ENCODE data around the gene CCDC7.
"Not testable (repeated sequence)": the region's sequence is repeated elsewhere in the genome, so short reads cannot be mapped to it uniquely, and the experiment has no call there.

CCDC7 gene

DNA sequence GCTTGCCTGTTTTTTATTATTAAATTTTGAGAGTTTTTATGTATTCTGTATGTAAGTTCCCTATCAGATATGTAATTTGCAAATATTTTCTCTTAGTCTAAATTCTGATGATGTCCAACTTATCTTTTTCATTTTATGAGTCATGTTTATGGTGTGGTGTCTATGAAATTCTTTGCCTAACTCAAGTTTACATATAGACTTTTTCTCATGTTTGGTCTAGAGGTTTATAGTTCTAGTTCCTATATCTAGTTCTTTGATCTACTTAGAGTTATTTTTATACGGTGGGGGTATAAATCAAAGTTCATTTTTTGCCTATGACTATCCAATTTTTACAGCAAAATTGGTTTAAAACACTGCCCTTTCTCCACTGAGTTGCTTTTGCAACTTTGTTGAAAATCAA, 26.3 kb upstream of the CCDC7 start:
- peaks cover under 1% of the 10 kb centered on the region for H3K4me1 Mint-ChIP-seq (ENCODE audit: low read depth)

DNA sequence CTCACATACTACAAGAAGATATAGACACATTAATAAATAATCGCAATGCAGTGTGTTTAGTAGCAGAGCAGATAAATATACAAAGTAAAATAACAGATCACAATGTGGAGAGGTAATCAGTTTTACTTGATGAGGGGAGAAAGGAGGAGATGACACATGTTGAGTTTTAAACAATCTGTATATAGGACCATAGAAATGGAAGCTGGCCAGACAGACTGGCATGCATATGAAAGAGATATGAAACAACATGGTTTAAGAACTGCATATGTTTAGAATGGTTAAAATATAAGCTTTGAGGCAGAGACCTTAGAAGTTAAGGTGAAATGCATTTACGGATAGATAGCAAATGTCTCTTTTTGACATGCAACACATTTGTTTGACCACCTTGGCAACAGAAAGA, 19.8 kb upstream of the CCDC7 start:
- Mint-ChIP-seq H3K27me3 (no peaks in the 10 kb centered on the region), H3K36me3 (ENCODE audit: low read depth) (no peaks in the 10 kb centered on the region), H3K9me3 (peaks cover 12% of the 10 kb centered on the region), H3K27ac (no peak overlapping the region), H3K4me3 (no peak overlapping the region), H3K4me1 (ENCODE audit: low read depth) (no peaks in the 10 kb centered on the region)
- DNase-seq, result no peak

More for the DNA sequence above, 26.3 kb upstream of the CCDC7 start:
- no peak for DNase-seq
- Mint-ChIP-seq H3K4me3 (no peak overlapping the region), H3K27ac (no peak overlapping the region), H3K9me3 (peaks cover 10% of the 10 kb centered on the region), H3K27me3 (no peaks in the 10 kb centered on the region), H3K36me3 (ENCODE audit: low read depth) (no peaks in the 10 kb centered on the region)

DNA sequence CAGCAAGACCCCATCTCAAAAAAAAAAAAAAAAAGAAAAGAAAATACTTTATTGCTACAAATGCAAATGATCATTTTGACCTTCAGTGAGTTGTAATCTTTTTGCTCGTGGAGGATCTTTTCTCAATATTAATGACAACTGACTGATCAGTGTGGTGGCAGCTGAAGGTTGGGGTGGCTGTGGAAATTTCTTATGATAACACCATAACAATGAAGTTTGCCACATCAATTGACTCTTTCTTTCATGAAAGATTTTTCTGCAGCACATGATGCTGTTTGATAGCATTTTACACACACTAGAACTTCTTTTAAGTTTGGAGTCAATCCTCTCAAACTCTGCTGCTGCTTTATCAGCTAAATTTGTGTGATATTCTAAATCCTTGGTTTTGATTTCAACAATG, 12.4 kb upstream of the CCDC7 start:
- peaks cover 16% of the 10 kb centered on the region for H3K4me1 Mint-ChIP-seq (ENCODE audit: low read depth)
- no peak overlapping the region for H3K4me3 Mint-ChIP-seq
- no peaks in the 10 kb centered on the region for H3K27me3 Mint-ChIP-seq
- no peaks in the 10 kb centered on the region for H3K36me3 Mint-ChIP-seq (ENCODE audit: low read depth)
- H3K9me3 Mint-ChIP-seq, result peaks cover 5% of the 10 kb centered on the region
- no peak overlapping the region for H3K27ac Mint-ChIP-seq
- no peak for DNase-seq

DNA sequence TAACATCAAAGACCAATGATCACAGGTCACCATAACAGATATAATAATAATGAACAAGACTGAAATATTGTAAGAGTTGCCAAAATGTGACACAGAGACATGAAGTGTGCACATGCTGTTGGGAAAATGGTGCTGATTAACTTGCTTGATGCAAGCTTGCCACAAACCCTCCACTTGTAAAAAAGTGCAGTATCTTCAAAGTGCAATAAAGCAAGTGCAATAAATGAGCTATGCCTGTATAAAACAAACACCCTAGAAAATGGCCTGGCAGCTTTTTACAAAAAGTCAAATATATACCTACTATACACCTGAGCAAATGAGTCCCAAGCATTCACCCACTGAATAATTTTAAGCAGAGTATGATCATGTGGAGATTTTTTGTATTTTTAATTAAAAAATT, 9.7 kb upstream of the CCDC7 start:
- H3K4me3 Mint-ChIP-seq, result no peak overlapping the region
- DNase-seq, result no peak
- no peak overlapping the region for H3K27ac Mint-ChIP-seq
- peaks cover 2% of the 10 kb centered on the region for H3K27me3 Mint-ChIP-seq
- peaks cover 3% of the 10 kb centered on the region for H3K9me3 Mint-ChIP-seq
- peaks cover 16% of the 10 kb centered on the region for H3K4me1 Mint-ChIP-seq (ENCODE audit: low read depth)
- H3K36me3 Mint-ChIP-seq (ENCODE audit: low read depth), result no peaks in the 10 kb centered on the region

DNA sequence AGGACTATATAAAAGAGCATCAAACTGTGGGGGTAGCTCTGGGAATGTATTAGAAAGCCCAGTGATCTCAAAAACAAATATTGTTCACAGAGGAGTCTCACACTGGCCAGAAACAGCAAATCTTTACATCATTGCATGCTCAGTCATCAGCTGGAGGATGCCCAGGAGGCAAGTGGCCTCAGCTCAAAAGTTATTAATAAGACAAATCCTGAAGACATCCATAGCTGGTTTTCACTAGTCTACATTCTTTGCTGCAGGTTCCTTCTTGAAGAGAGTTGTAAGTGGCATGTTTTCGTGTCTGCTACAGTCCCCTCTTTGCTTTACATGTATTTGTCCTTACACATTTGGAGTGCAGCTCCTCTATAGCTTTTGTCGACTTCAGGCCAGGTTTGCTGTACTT, 8.6 kb upstream of the CCDC7 start:
- DNase-seq, result no peak
- Mint-ChIP-seq H3K4me1 (ENCODE audit: low read depth) (peaks cover 16% of the 10 kb centered on the region), H3K4me3 (no peak overlapping the region), H3K27ac (no peak overlapping the region), H3K27me3 (peaks cover 2% of the 10 kb centered on the region), H3K36me3 (ENCODE audit: low read depth) (no peaks in the 10 kb centered on the region), H3K9me3 (no peaks in the 10 kb centered on the region)

DNA sequence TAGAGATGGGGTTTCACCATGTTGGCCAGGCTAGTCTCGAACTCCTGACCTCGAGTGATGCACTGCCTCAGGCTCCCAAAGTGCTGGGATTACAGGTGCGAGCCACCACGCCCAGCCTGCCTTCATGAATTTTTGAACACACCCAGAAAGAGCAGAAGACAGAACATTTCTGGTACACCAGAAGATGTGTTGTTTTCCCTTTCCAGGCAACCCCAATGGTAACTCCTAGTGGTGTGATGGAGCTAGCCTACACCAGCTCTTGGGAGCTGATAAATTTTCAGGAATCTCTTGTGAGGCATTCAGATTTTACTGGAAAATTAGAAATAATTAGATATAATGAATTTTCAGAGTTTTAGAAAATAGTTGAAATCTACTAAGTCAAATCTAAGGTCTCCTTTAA, 904 bp upstream of the CCDC7 start:
- no peaks in the 10 kb centered on the region for H3K27me3 Mint-ChIP-seq
- no peaks in the 10 kb centered on the region for H3K9me3 Mint-ChIP-seq
- H3K4me1 Mint-ChIP-seq (ENCODE audit: low read depth), result peaks cover 13% of the 10 kb centered on the region
- no peak for DNase-seq
- H3K27ac Mint-ChIP-seq, result peak overlapping the region; percentile 96
- peak overlapping the region; percentile 88 for H3K4me3 Mint-ChIP-seq
- H3K36me3 Mint-ChIP-seq (ENCODE audit: low read depth), result peaks cover 12% of the 10 kb centered on the region

DNA sequence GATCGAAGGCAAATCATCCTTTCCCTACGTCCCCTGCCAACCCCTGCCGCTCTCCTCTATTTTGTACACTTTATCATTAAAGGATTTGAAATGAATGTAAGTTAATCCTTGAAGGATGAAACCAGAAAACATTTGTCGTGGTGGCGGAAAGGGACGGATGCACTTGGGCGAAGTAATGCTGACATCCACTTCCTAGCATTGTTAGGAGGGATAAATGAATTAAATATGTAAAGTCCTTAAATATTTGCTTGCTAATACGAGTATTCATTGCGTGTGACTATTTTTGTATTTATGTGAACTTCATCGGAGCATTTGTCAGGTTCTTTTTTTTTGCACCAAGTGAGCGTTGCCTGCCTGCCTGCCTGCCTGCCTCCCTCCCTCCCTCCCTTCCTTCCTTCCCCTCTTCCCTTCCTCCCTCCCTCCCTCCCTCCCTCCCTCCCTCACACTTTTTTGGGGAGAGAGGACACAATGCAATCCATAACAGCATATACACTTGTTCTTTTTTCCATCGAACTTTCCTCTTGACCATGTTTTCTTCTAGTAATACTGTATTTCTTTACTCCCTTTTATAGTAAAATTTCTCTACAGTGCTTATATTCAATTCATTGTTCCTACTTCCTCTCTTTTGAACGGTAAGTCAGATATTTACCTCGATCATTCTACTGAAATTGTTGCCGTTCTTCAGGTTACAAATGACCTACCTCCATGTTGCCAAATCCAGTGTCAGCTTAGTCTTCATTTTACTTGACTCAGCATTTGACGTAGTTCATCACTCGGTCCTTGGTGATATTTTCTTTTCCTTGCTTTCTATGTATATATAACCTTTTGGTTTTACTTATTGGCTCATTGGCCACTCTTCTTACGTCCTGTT, 831 bp downstream of the CCDC7 start:
- Mint-ChIP-seq H3K27ac (peak overlapping the region; percentile 96), H3K9me3 (no peaks in the 10 kb centered on the region), H3K4me3 (peak overlapping the region; percentile 88), H3K36me3 (ENCODE audit: low read depth) (peaks cover 17% of the 10 kb centered on the region), H3K27me3 (no peaks in the 10 kb centered on the region), H3K4me1 (ENCODE audit: low read depth) (peaks cover 15% of the 10 kb centered on the region)
- no peak for DNase-seq

DNA sequence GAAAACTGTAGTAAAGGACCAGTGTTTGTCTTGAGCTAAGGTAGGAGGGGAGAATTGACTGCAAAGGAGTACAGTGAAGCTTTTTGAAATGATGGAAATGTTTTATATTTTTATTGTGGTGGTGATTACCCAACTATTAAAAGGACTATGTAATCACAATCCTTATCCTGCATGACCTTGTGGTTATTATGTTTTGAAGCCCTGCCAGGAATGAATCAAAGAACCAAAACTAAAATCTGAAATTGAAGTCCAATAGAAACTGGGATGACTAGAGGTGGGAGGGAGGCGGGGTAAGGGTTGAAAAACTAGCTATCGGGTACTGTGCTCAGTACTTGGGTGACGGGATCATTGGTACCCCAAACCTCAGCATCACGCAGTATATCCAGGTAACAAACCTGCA, 8.2 kb downstream of the CCDC7 start:
- peaks cover 61% of the 10 kb centered on the region for H3K36me3 Mint-ChIP-seq (ENCODE audit: low read depth)
- no peak for DNase-seq
- H3K27ac Mint-ChIP-seq, result no peak overlapping the region
- peaks cover 23% of the 10 kb centered on the region for H3K4me1 Mint-ChIP-seq (ENCODE audit: low read depth)
- H3K9me3 Mint-ChIP-seq, result no peaks in the 10 kb centered on the region
- H3K27me3 Mint-ChIP-seq, result no peaks in the 10 kb centered on the region
- no peak overlapping the region for H3K4me3 Mint-ChIP-seq

DNA sequence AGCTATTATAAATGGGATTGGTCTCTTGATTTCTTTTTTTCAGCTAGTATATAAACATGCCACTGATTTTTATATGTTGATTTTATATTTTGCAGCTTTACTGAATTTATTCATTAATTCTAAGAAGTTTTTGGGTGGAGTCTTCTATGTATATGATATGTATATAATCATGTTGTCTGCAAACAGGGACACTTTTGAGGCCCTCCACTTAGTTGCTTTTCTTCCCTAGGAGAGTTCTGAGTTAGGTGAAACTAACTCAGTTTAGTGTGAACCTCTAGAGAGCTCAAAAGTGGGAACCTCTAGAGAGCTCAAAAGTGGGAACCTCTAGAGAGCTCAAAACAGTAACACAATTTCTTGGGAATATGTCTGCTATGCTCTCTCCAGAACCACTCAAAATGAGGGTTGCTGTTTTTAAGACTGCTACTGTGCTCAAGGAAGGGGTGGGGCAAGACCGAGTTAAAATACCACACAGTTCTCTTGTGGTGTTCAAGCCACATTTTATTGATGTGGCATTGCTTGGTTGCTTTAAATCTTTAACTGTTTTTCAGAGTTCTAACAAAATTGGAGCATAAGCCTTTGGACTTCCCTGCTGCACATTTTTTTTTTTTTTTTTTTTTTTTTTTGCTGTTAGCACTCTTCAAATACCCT, 13.2 kb downstream of the CCDC7 start:
- Mint-ChIP-seq H3K27ac (peak overlapping the region; percentile 50), H3K27me3 (no peaks in the 10 kb centered on the region), H3K9me3 (no peaks in the 10 kb centered on the region), H3K36me3 (ENCODE audit: low read depth) (peaks cover 47% of the 10 kb centered on the region), H3K4me1 (ENCODE audit: low read depth) (peaks cover 43% of the 10 kb centered on the region), H3K4me3 (no peak overlapping the region)
- no peak for DNase-seq

DNA sequence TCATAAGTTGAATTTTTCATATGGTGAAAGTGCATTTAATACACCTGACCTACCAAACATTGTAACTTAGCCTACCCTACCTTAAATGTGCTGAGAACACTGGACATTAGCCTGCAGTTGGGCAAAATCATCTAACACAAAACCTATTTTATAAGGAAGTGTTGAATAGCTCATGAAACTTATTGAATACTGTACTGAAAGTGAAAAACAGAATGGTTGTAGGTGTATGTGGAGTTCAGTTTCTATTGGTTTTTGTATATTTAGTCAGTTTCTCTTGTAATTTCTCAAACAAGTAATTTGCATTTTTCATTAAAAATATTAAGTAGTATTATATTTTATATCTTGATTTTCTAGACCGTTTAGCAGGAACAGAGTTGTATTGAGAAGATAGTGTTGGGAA, 15.3 kb downstream of the CCDC7 start:
- Mint-ChIP-seq H3K9me3 (no peaks in the 10 kb centered on the region), H3K27ac (no peak overlapping the region), H3K4me3 (no peak overlapping the region)

DNA sequence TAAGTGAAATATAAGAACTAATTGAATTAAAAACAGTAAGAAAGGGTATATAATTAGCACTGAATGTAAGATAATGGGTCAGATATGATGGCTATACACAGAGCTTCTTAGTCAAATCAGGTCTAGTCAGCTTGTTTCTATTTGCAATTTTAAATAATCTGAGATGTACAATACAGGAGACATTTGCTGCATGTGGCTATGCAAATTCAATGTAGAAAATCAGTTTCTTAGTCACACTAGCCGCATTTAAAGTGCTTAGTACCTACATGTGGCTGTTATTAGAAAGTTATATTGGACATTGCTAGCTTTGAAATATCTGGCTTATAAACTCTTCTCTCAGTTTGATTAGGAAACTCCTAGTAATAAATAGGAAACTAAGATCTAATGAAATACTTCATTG, 25.3 kb downstream of the CCDC7 start:
- Mint-ChIP-seq H3K27ac (no peak overlapping the region), H3K9me3 (no peaks in the 10 kb centered on the region), H3K36me3 (ENCODE audit: low read depth) (peaks cover 57% of the 10 kb centered on the region), H3K27me3 (no peaks in the 10 kb centered on the region), H3K4me3 (no peak overlapping the region), H3K4me1 (ENCODE audit: low read depth) (peaks cover 4% of the 10 kb centered on the region)
- no peak for DNase-seq

More for the DNA sequence above, 15.3 kb downstream of the CCDC7 start:
- no peaks in the 10 kb centered on the region for H3K27me3 Mint-ChIP-seq
- H3K4me1 Mint-ChIP-seq (ENCODE audit: low read depth), result peaks cover 44% of the 10 kb centered on the region
- peaks cover 48% of the 10 kb centered on the region for H3K36me3 Mint-ChIP-seq (ENCODE audit: low read depth)
- no peak for DNase-seq

DNA sequence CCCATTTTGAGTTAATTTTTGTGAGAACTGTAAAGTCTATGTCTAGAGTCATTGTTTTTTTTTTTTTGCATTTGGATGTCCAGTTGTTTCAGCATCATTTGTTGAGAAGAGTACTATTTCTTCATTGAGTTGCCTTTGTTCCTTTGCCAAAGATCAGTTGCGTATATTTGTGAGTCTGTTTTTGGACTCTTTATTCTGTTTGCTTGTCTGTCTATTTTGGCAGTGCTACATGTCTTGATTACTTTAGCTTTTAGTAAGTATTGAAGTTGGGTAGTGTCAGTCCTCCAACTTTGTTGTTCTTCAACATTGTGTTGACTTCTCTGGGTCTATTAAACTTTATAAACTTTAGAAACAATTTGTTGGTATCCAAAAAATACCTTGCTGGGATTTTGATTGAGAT, 31.6 kb downstream of the CCDC7 start:
- DNase-seq, result no peak
- no peak overlapping the region for H3K4me3 Mint-ChIP-seq
- H3K36me3 Mint-ChIP-seq (ENCODE audit: low read depth), result peaks cover 77% of the 10 kb centered on the region
- H3K27me3 Mint-ChIP-seq, result no peaks in the 10 kb centered on the region
- H3K4me1 Mint-ChIP-seq (ENCODE audit: low read depth), result peaks cover 4% of the 10 kb centered on the region
- peaks cover 20% of the 10 kb centered on the region for H3K9me3 Mint-ChIP-seq
- no peak overlapping the region for H3K27ac Mint-ChIP-seq

DNA sequence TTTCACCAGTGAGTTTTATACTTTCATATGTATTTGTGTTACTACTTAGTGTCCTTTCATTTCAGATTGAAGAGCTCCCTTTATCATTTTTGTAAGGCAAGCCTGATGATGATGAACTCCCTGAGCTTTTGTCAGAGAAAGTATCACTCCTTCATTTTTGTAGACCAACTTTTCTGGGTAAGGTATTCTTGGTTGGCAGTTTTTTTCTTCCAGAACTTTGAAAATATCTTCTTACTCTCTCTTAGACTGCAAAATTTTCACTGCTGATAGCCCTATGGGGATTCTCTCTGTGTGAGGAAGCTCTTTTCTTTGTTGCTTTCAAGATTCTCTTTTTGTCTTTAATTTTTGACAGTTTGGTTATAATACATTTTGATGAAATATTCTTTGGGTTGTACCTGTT, 35.7 kb downstream of the CCDC7 start:
- peaks cover 85% of the 10 kb centered on the region for H3K36me3 Mint-ChIP-seq (ENCODE audit: low read depth)
- peaks cover 7% of the 10 kb centered on the region for H3K4me1 Mint-ChIP-seq (ENCODE audit: low read depth)
- no peak for DNase-seq
- no peak overlapping the region for H3K4me3 Mint-ChIP-seq
- H3K9me3 Mint-ChIP-seq, result peaks cover 26% of the 10 kb centered on the region
- H3K27ac Mint-ChIP-seq, result no peak overlapping the region
- no peaks in the 10 kb centered on the region for H3K27me3 Mint-ChIP-seq

DNA sequence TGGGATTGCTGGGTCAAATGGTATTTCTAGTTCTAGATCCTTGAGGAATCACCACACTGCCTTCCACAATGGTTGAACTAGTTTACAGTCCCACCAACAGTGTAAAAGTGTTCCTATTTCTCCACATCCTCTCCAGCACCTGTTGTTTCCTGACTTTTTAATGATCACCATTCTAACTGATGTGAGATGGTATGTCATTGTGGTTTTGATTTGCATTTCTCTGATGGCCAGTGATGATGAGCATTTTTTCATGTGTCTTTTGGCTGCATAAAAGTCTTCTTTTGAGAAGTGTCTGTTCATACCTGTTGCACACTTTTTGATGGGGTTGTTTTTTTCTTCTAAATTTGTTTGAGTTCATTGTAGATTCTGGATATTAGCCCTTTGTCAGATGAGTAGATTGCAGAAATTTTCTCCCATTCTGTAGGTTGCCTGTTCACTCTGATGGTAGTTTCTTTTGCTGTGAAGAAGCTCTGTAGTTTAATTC, 37.1 kb downstream of the CCDC7 start:
- H3K36me3 Mint-ChIP-seq (ENCODE audit: low read depth), result peaks cover 85% of the 10 kb centered on the region
- not testable (repeated sequence) for H3K27ac Mint-ChIP-seq; H3K27me3 Mint-ChIP-seq; H3K4me3 Mint-ChIP-seq; H3K4me1 Mint-ChIP-seq (ENCODE audit: low read depth); DNase-seq
- H3K9me3 Mint-ChIP-seq, result peaks cover 28% of the 10 kb centered on the region

DNA sequence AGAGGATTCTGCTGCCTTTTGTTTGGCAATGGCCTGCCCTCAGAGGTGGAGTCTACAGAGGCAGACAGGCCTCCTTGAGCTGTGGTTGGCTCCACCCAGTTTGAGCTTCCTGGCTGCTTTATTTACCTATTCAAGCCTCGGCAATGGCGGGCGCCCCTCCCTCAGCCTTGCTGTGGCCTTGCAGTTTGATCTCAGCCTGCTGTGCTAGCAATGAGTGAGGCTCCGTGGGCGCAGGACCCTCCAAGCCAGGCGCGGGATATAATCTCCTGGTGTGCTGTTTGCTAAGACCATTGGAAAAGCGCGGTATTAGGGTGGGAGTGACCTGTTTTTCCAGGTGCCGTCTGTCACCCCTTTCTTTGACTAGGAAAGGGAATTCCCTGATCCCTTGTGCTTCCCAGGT, 42.1 kb downstream of the CCDC7 start:
- Mint-ChIP-seq H3K36me3 (ENCODE audit: low read depth) (peaks cover 69% of the 10 kb centered on the region), H3K4me1 (ENCODE audit: low read depth) (peaks cover 17% of the 10 kb centered on the region), H3K9me3 (peaks cover 13% of the 10 kb centered on the region)
- not testable (repeated sequence) for H3K27me3 Mint-ChIP-seq, H3K4me3 Mint-ChIP-seq, DNase-seq, H3K27ac Mint-ChIP-seq

Measured in activated T-cell treated with anti-CD3 and anti-CD28 coated beads, Interleukin-2, amount 50 U/mL, for 24 hours (primary cell).